Thoracic aorta (tissue), 2 donors: ENCODE measurements around the gene SH3GL2. TPM values are rescaled to one million over a fixed set of nuclear protein-coding genes. Genes with fewer than 3 reads are reported as not detected.

ENCODE experiments used
- ATAC-seq: fragments of 150-250 bp; one replicate; pipeline ENCODE4 v1.8.0; 2017; ENCODE audit warnings: low read depth; ENCODE audit not compliant: insufficient number of reproducible peaks, low FRiP score
- DNase-seq: peaks from one replicate; pipeline ENCODE4 v3.0.0-alpha.2; 2020; ENCODE audit warnings: low spot score
- H3K27ac ChIP-seq, 2 donors: fragments of 200-600 bp; sonication (generic); 1 replicate in 1 of 2; 2 replicates in 1 of 2; pipeline ENCODE4 v1.5.1; 2016; ENCODE audit warnings: mild to moderate bottlenecking in 2 of 2, moderate library complexity in 2 of 2
- H3K27me3 ChIP-seq: fragments of 200-600 bp; sonication (generic); replicated peaks from 2 replicates; pipeline ENCODE4 v1.6.0; 2016; ENCODE audit warnings: mild to moderate bottlenecking; ENCODE audit not compliant: insufficient read depth
- H3K36me3 ChIP-seq: fragments of 200-600 bp; sonication (generic); one replicate; pipeline ENCODE4 v1.5.1; 2016
- H3K4me1 ChIP-seq, 2 donors: fragments of 200-600 bp; sonication (generic); 1 replicate in 1 of 2; 2 replicates in 1 of 2; pipeline versions ENCODE4 v1.5.1 to v1.6.0; 2016; ENCODE audit warnings: low read depth in 2 of 2, mild to moderate bottlenecking in 1 of 2; ENCODE audit not compliant: control insufficient read depth in 1 of 2
- H3K4me3 ChIP-seq: fragments of 200-600 bp; sonication (generic); 2 replicates; pipeline ENCODE4 v1.5.1; 2016; ENCODE audit warnings: mild to moderate bottlenecking
- H3K9me3 ChIP-seq: fragments of 200-600 bp; sonication (generic); 2 replicates; pipeline ENCODE4 v1.5.1; 2016
- CTCF ChIP-seq: fragments of 200-600 bp; sonication (generic); IDR thresholded peaks from one replicate; pipeline ENCODE4 v1.5.1; 2019; ENCODE audit warnings: antibody characterized with exemption
- total RNA-seq, 2 donors: library from RNA; depleted of rRNA; stranded (reverse); fragments of >200 nt; gene quantifications; one replicate each; pipeline versions ENCODE4 v1.1.0 to v1.2.3, GENCODE V29; 2016

The SH3GL2 gene
- total RNA-seq, 2 donors from 2014 or later = not detected

GRCh38 chr9:17688834-17689233 lies 110.0 kb downstream of the SH3GL2 start:
- Histone ChIP-seq H3K27ac (no peak overlapping the region), H3K4me3 (no peak overlapping the region), H3K36me3 (no peaks in the 10 kb centered on the region), H3K27me3 (no peaks in the 10 kb centered on the region), H3K4me1 (no peaks in the 10 kb centered on the region), H3K9me3 (no peaks in the 10 kb centered on the region)
- DNase-seq = no peak
- no peak for ATAC-seq
- no peak for TF ChIP-seq CTCF

GRCh38 chr9:17694336-17694735 lies 115.5 kb downstream of the SH3GL2 start:
- ATAC-seq (no peak), DNase-seq (no peak)
- Histone ChIP-seq H3K36me3 (no peaks in the 10 kb centered on the region), H3K27me3 (no peaks in the 10 kb centered on the region), H3K4me3 (no peak overlapping the region), H3K4me1 (no peaks in the 10 kb centered on the region), H3K27ac (no peak overlapping the region), H3K9me3 (no peaks in the 10 kb centered on the region)
- no peak for TF ChIP-seq CTCF

GRCh38 chr9:17695482-17695881 lies 116.6 kb downstream of the SH3GL2 start:
- H3K27ac ChIP-seq = no peak overlapping the region
- H3K4me3 ChIP-seq = no peak overlapping the region
- ATAC-seq = no peak
- no peaks in the 10 kb centered on the region for H3K9me3 ChIP-seq
- H3K36me3 ChIP-seq = no peaks in the 10 kb centered on the region
- no peaks in the 10 kb centered on the region for H3K27me3 ChIP-seq
- TF ChIP-seq CTCF = no peak
- no peak for DNase-seq
- H3K4me1 ChIP-seq = no peaks in the 10 kb centered on the region

GRCh38 chr9:17699615-17700330 lies 120.9 kb downstream of the SH3GL2 start:
- Histone ChIP-seq H3K9me3 (no peaks in the 10 kb centered on the region), H3K27ac (no peak overlapping the region), H3K4me3 (no peak overlapping the region), H3K4me1 (no peaks in the 10 kb centered on the region), H3K27me3 (no peaks in the 10 kb centered on the region), H3K36me3 (no peaks in the 10 kb centered on the region)
- ATAC-seq (no peak), DNase-seq (no peak)
- TF ChIP-seq CTCF = no peak

- DNase-seq = no peak
- ATAC-seq = no peak
- H3K27ac ChIP-seq = no peak overlapping the region
- no peaks in the 10 kb centered on the region for H3K36me3 ChIP-seq
- H3K4me1 ChIP-seq = no peaks in the 10 kb centered on the region
- TF ChIP-seq CTCF = no peak
- no peaks in the 10 kb centered on the region for H3K27me3 ChIP-seq
- no peak overlapping the region for H3K4me3 ChIP-seq
- H3K9me3 ChIP-seq = no peaks in the 10 kb centered on the region
These were observed 127.5 kb downstream of the SH3GL2 start for GRCh38 chr9:17706347-17706746.
